DMS153 treated with DMSO at 0.1 percent for 48 hours (cell line): ENCODE data around the gene SLC25A21.

Experiments
- DNase-seq: peaks from one replicate; lab custom pipeline; 2025; ENCODE audit not compliant: unreplicated experiment; lab: John Stamatoyannopoulos, UW

The SLC25A21 gene

GRCh38 chr14:37144729-37145363, 27.6 kb downstream of the SLC25A21 start:
- DNase-seq = no peak

DNA sequence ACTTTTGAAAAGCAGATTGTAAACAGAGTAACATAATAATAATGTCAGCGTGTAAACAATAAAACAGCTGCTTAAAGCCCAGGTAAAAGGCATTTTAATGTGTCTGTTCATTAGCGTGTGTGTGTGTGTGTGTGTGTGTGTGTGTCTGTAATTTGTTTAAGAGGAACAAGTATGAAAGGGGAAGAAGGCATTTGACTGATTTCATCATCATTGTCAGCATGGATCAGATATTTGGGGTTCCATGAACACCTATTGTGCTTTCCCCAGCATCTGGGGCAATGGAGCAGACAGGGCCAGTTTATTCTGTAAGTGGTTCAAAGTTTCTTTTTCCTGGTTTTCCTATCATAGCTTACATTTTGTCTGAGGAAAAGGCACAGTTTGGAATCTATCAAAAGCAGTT, 28.9 kb downstream of the SLC25A21 start:
- DNase-seq = no peak

DNA sequence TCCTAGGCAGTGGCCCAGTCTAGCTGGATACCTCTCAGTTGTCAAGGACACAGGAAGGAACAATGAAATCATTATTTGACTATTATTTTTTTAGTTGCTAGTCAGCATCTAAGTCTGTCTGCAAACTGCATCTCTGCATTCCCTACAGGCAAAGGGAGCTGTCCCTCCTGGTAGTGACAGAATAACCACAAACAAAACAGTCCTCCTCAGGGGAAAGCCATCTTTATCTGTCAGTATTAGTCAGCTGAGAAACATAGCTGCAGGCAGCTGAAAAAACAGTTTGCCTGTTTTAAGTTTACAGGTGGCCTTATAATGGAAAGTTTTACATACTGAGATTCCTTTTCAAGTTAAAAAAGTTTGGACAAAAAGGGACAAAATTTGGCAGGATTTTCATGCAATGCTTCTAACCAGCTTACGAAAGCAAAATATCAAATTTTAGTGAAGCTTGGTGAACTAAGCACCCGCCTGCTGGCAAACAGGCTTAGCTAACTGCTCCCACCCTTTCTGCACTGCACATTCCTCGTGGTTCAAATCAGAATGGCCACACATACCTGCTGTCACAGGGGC, 29.5 kb downstream of the SLC25A21 start:
- no peak for DNase-seq

DNA sequence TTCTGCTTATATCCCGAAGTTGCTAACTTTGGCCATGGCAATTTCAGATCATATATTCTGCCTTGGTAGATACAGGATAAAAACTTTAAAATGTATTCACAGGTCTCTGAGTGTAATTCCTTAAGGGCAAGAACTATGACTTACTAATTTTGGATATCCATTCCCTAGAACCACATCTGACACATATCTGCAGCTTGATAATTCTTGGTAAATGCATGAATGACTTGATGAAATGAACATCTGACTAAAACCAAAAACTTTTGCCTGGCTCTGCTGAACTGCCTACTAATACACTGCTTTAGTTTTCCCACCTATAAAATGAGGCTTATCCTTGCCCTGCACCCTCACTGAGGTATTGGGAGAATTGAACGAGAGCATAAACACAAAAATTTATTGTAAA, 32.2 kb downstream of the SLC25A21 start:
- no peak for DNase-seq

DNA sequence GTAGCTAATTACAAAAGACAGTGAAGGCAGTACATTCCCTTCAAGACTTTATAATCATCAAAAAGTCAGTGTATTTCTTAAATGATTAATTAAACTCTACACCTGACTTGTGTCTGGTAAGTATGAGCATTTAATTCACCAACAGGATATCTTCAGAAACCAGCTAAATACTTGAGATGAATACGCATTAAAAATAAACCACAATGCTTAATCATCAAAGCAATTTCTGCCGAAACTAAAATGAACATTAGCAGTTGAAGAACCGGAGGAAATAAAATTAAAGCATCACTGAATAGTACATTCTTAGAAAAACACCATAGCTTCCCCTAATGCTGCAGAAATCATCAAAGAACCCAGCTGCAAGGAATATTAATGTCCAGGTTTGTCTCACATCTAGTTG, 32.7 kb downstream of the SLC25A21 start:
- no peak for DNase-seq

- no peak for DNase-seq
Measured at GRCh38 chr14:37138898-37139297, 33.5 kb downstream of the SLC25A21 start.

DNA sequence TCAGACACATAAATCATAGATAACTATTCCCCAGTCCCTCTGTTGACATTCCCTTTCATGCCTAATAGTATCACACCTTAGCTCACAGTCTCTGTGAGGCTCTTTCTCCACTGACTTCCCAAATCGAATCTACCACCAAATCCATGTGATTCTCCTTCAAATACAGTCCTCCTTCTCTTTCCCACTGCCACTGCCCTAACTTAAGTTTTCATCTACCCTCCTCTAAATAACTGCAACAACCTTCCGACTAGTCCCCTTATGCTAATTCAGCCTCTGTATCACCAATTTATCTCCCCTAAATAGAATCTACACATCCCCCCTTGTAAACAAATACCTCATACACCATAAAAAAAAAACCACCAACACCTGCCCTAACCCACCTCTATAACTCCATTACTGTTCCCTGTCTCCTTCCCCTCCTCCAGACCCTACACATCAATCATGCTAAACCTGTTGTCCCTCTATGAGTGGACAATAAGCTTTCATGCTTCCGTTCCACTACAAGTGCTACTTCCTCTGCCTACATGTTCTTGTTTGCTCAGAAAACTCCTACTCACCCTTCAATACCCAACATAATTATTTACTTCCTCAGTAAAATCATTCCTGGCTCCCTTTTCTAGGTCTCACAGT, 39.0 kb downstream of the SLC25A21 start:
- DNase-seq = no peak

DNA sequence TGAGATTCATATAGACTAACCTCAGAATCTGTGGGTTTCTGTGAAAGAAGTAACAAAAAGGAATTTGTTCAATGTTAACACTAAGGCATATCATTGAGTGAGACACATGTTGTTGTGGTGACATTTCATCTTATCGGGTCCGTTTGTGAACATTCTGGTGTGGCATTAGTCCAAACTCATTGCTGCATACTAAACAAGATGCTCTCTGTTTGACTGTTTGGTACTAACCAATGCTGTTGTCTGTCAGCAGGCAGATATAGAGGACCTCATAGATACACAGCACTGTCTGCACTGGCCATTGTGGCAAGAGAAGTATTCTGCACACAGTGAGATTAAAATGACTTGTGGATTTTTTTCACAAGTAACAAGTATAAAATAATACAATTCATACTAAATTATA, 41.2 kb downstream of the SLC25A21 start:
- no peak for DNase-seq

GRCh38 chr14:37129047-37129446, 43.4 kb downstream of the SLC25A21 start:
- no peak for DNase-seq

DNA sequence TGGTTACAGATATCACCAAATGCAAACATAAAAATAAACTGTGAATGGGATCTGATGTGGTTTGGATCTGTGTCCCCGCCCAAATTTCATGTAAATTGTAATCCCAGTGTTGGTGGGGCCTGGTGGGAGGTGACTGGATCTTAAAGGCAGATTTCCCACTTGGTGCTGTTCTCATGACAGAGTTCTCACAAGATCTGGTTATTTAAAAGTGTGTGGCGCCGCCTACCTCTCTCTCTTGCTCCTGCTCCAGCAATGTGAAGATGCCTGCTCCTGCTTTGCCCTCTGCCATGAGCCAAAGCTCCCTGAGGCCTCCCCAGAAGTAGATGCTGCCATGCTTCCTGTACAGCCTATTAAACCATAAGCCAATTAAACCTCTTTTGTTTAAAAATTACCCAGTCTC, 47.8 kb downstream of the SLC25A21 start:
- no peak for DNase-seq

- DNase-seq = no peak
Measured at GRCh38 chr14:37122919-37123639, 49.3 kb downstream of the SLC25A21 start.

GRCh38 chr14:37122288-37122687, 50.1 kb downstream of the SLC25A21 start:
- DNase-seq = no peak

DNA sequence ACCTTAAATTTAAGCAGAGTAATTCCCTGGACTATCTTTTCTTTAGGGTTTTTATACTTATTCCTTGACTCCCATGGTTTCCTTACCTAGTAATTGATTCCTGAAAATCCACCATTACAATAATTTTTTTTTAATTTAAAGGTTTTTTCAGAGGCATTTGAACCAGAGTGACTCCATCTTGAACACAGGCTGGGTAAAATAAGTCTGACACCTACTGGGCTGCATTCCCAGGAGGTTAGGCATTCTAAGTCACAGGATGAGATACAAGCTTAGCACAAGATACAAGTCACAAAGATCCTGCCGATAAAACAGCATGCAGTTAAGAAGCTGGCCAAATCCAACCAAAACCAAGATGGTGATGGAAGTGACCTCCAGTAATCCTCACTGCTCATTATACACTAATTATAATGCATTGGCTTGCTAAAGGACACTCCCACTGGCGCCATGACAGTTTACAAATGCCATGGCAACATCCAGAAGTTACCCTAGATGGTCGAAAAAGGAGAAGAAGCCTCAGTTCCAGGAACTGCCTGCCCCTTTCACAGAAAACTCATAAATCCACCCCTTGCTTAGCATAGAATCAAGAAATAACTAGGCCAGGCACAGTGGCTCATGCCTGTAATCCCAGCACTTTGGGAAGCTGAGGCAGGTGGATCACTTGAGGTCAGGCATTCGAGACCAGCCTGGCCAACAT, 53.6 kb downstream of the SLC25A21 start:
- DNase-seq = no peak

GRCh38 chr14:37116933-37117849, 55.2 kb downstream of the SLC25A21 start:
- no peak for DNase-seq

- DNase-seq = no peak
Measured at GRCh38 chr14:37115406-37115805, 57.0 kb downstream of the SLC25A21 start.

GRCh38 chr14:37114559-37114958, 57.8 kb downstream of the SLC25A21 start:
- DNase-seq = no peak

GRCh38 chr14:37114002-37114401, 58.4 kb downstream of the SLC25A21 start:
- no peak for DNase-seq

GRCh38 chr14:37098132-37098531, 74.3 kb downstream of the SLC25A21 start:
- no peak for DNase-seq

DNA sequence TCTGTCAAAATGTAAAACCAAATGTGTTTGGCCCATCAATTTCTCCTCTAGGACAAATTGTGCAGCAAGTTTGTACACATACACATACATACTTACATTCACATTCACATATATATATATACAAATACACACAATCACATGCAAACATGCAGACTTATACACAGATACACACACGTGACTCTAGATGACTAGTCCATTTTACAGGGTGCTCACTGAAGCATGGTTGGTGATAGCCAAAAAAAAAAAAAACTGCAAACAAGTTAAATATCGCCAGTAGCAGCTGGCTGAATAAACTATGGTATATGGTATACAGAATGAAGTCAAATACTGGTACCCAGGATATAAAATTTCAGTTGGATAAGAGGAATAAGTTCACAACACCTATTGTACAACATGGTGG, 77.9 kb downstream of the SLC25A21 start:
- DNase-seq = no peak

- DNase-seq = no peak
Measured at GRCh38 chr14:37093364-37093763, 79.0 kb downstream of the SLC25A21 start.
